GM18499 (cell line): Measurements from ENCODE around the gene XRCC4.
"Not testable (repeated sequence)": the region's sequence is repeated elsewhere in the genome, so short reads cannot be mapped to it uniquely, and the experiment has no call there.

ENCODE experiments used
- ATAC-seq: cut with Tn5 transposase; IDR thresholded peaks from one replicate; pipeline ENCODE4 v1.9.1; 2021; ENCODE audit warnings: moderate number of reproducible peaks; ENCODE audit not compliant: insufficient read depth, unreplicated experiment

XRCC4 gene

GRCh38 chr5:83107692-83108420 lies 30.5 kb downstream of the XRCC4 start:
- ATAC-seq: no peak

- ATAC-seq: no peak
These were observed 32.0 kb downstream of the XRCC4 start for GRCh38 chr5:83109380-83109779.

- no peak for ATAC-seq
These were observed 38.5 kb downstream of the XRCC4 start for GRCh38 chr5:83115816-83116215.

- ATAC-seq: no peak
These were observed 41.1 kb downstream of the XRCC4 start for GRCh38 chr5:83118471-83118870.

- no peak for ATAC-seq
These were observed 41.6 kb downstream of the XRCC4 start for GRCh38 chr5:83118976-83119375.

- no peak for ATAC-seq
These were observed 47.2 kb downstream of the XRCC4 start for GRCh38 chr5:83124593-83124992.

- no peak for ATAC-seq
These were observed 48.2 kb downstream of the XRCC4 start for GRCh38 chr5:83125560-83125959.

GRCh38 chr5:83126501-83126900 lies 49.2 kb downstream of the XRCC4 start:
- no peak for ATAC-seq

- no peak for ATAC-seq
These were observed 56.5 kb downstream of the XRCC4 start for GRCh38 chr5:83133797-83134196.

- ATAC-seq: no peak
These were observed 65.2 kb downstream of the XRCC4 start for GRCh38 chr5:83142526-83142925.

GRCh38 chr5:83145241-83145640 lies 67.9 kb downstream of the XRCC4 start:
- no peak for ATAC-seq

- no peak for ATAC-seq
These were observed 68.6 kb downstream of the XRCC4 start for GRCh38 chr5:83145882-83146331.

GRCh38 chr5:83146441-83146840 lies 69.1 kb downstream of the XRCC4 start:
- no peak for ATAC-seq

GRCh38 chr5:83147593-83147992 lies 70.2 kb downstream of the XRCC4 start:
- ATAC-seq: no peak

GRCh38 chr5:83148370-83148769 lies 71.0 kb downstream of the XRCC4 start:
- ATAC-seq: no peak

- no peak for ATAC-seq
These were observed 72.3 kb downstream of the XRCC4 start for GRCh38 chr5:83149671-83150070.

GRCh38 chr5:83151821-83152220 lies 74.5 kb downstream of the XRCC4 start:
- no peak for ATAC-seq

- not testable (repeated sequence) for ATAC-seq
These were observed 75.6 kb downstream of the XRCC4 start for GRCh38 chr5:83152996-83153395.

GRCh38 chr5:83156001-83156400 lies 78.7 kb downstream of the XRCC4 start:
- ATAC-seq: no peak

- ATAC-seq: no peak
These were observed 79.8 kb downstream of the XRCC4 start for GRCh38 chr5:83157163-83157562.

- no peak for ATAC-seq
These were observed 85.3 kb downstream of the XRCC4 start for GRCh38 chr5:83162601-83163000.

GRCh38 chr5:83167538-83167937 lies 90.2 kb downstream of the XRCC4 start:
- ATAC-seq: no peak
